PC-9 (cell line): ENCODE measurements around the gene ARMC12. TPM values are rescaled to one million over a fixed set of nuclear protein-coding genes. Genes with fewer than 3 reads are reported as not detected.

ENCODE experiments used
- BruUV-seq: library from RNA; stranded (reverse); fragments of 400-500 nt; replicated peaks from 2 replicates; lab custom pipeline; 2021; lab: Mats Ljungman, UMichigan
- CTCF ChIA-PET: fragments of 300-600 bp; sonication (Branson Sonifier 250); formaldehyde crosslinking; loops from one replicate; lab custom pipeline; 2022; ENCODE audit warnings: antibody characterized with exemption; lab: Charles Lee
- POLR2A ChIA-PET: fragments of 300-600 bp; sonication (Branson Sonifier 250); formaldehyde crosslinking; loops from one replicate; lab custom pipeline; 2022; ENCODE audit warnings: antibody characterized with exemption; ENCODE audit not compliant: unreplicated experiment; lab: Charles Lee
- DNase-seq, 2 experiments: peaks; one replicate each; pipeline versions ENCODE4 v3.0.0 to v3.0.0-alpha.2; 2015 to 2022; ENCODE audit warnings: mixed read lengths in 1 of 2
- H2AFZ ChIP-seq: fragments of 200-600 bp; sonication (generic); 2 replicates; pipeline ENCODE4 v1.8.1; 2017; ENCODE audit warnings: antibody characterized with exemption
- H3F3A ChIP-seq: fragments of 200-600 bp; sonication (generic); 2 replicates; pipeline ENCODE4 v1.8.1; 2017; ENCODE audit warnings: antibody characterized with exemption, mild to moderate bottlenecking, low read depth; ENCODE audit not compliant: insufficient read depth
- H3K27ac ChIP-seq: fragments of 200-600 bp; sonication (generic); 2 replicates; pipeline ENCODE4 v1.6.1; 2016; ENCODE audit warnings: mixed run types
- H3K27me3 ChIP-seq: fragments of 200-600 bp; sonication (generic); 2 replicates; pipeline ENCODE4 v1.6.1; 2016; ENCODE audit warnings: low read depth, mixed run types; ENCODE audit not compliant: insufficient read depth
- H3K36me3 ChIP-seq: fragments of 200-600 bp; sonication (generic); 2 replicates; pipeline ENCODE4 v1.6.1; 2016; ENCODE audit warnings: low read depth, mixed run types
- H3K4me1 ChIP-seq: fragments of 200-600 bp; sonication (generic); replicated peaks from 2 replicates; pipeline ENCODE4 v1.6.1; 2016; ENCODE audit warnings: mixed run types; ENCODE audit not compliant: insufficient read depth
- H3K4me2 ChIP-seq: fragments of 200-600 bp; sonication (generic); 2 replicates; pipeline ENCODE4 v1.6.1; 2017; ENCODE audit warnings: mixed run types
- H3K4me3 ChIP-seq: fragments of 200-600 bp; sonication (generic); 2 replicates; pipeline ENCODE4 v1.6.1; 2016; ENCODE audit warnings: mixed run types
- H3K79me2 ChIP-seq: fragments of 200-600 bp; sonication (generic); 2 replicates; pipeline ENCODE4 v1.6.1; 2017; ENCODE audit warnings: low read depth, mixed run types
- H3K9me2 ChIP-seq: fragments of 200-600 bp; sonication (generic); 2 replicates; pipeline ENCODE4 v1.8.1; 2017; ENCODE audit warnings: mild to moderate bottlenecking; ENCODE audit not compliant: insufficient read depth
- H3K9me3 ChIP-seq: fragments of 200-600 bp; sonication (generic); 2 replicates; pipeline ENCODE4 v1.8.1; 2016; ENCODE audit warnings: low read depth; ENCODE audit not compliant: insufficient read depth
- H4K20me1 ChIP-seq: fragments of 200-600 bp; sonication (generic); 2 replicates; pipeline ENCODE4 v1.8.1; 2017; ENCODE audit not compliant: insufficient read depth
- EZH2 ChIP-seq: fragments of 200-600 bp; sonication (generic); IDR thresholded peaks from 2 replicates; pipeline ENCODE4 v1.8.0; 2017; ENCODE audit warnings: antibody characterized with exemption, low read depth
- intact Hi-C: fragments of 100-400 bp; cut with micrococcal nuclease; formaldehyde crosslinking; loops from one replicate; pipeline ENCODE4 v1.10.0; 2022; ENCODE audit not compliant: unreplicated experiment
- total RNA-seq: library from RNA; stranded (reverse); gene quantifications from 2 replicates; pipeline ENCODE4 v1.2.3, GENCODE V29; 2021
- TF ChIP-seq, protein P1 (sequence below): fragments of 200-600 bp; sonication (generic); conservative IDR thresholded peaks from 2 replicates; pipeline ENCODE4 v1.6.1; 2017; ENCODE audit warnings: mixed run types, antibody characterized with exemption, mild to moderate bottlenecking, moderate library complexity

Gene ARMC12
- total RNA-seq, 1 experiment from 2014 or later = 0.57 TPM

DNA sequence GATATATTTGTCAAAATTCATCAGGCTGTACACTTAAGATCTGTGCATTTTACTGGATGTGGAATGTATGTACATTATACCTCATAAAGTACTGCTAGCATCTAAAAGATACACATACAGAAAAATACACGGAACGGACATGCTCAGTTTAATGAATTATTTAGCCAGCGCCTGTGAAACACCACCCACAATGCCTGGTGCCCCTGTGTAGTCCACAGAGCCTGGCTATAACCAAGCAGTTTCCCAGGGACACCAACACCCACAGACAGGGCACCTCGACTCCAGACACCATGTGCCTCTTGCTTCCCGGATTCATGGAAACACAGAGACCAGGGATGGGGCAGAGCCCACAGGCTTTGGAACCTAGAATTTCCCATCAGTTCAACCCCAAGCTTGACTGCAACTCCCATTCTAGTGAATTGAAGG is 17.4 kb upstream of the ARMC12 start:
- H3F3A ChIP-seq = no peaks in the 10 kb centered on the region
- no peaks in the 10 kb centered on the region for H3K9me3 ChIP-seq
- TF ChIP-seq EZH2 = no peak
- TF ChIP-seq, protein P1, sequence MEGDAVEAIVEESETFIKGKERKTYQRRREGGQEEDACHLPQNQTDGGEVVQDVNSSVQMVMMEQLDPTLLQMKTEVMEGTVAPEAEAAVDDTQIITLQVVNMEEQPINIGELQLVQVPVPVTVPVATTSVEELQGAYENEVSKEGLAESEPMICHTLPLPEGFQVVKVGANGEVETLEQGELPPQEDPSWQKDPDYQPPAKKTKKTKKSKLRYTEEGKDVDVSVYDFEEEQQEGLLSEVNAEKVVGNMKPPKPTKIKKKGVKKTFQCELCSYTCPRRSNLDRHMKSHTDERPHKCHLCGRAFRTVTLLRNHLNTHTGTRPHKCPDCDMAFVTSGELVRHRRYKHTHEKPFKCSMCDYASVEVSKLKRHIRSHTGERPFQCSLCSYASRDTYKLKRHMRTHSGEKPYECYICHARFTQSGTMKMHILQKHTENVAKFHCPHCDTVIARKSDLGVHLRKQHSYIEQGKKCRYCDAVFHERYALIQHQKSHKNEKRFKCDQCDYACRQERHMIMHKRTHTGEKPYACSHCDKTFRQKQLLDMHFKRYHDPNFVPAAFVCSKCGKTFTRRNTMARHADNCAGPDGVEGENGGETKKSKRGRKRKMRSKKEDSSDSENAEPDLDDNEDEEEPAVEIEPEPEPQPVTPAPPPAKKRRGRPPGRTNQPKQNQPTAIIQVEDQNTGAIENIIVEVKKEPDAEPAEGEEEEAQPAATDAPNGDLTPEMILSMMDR = no peak
- H3K9me2 ChIP-seq = no peaks in the 10 kb centered on the region
- BruUV-seq = no TSS peak
- H3K27ac ChIP-seq = no peak overlapping the region
- no peak overlapping the region for H3K4me3 ChIP-seq
- H3K79me2 ChIP-seq = no peaks in the 10 kb centered on the region
- H4K20me1 ChIP-seq = no peaks in the 10 kb centered on the region
- intact Hi-C loops = no loop called here
- no peak overlapping the region for H3K4me2 ChIP-seq
- no peak overlapping the region for H2AFZ ChIP-seq
- DNase-seq = no peak
- no peaks in the 10 kb centered on the region for H3K36me3 ChIP-seq
- no peaks in the 10 kb centered on the region for H3K4me1 ChIP-seq
- ChIA-PET POLR2A (no interaction called here), CTCF (no interaction called here)
- no peaks in the 10 kb centered on the region for H3K27me3 ChIP-seq

DNA sequence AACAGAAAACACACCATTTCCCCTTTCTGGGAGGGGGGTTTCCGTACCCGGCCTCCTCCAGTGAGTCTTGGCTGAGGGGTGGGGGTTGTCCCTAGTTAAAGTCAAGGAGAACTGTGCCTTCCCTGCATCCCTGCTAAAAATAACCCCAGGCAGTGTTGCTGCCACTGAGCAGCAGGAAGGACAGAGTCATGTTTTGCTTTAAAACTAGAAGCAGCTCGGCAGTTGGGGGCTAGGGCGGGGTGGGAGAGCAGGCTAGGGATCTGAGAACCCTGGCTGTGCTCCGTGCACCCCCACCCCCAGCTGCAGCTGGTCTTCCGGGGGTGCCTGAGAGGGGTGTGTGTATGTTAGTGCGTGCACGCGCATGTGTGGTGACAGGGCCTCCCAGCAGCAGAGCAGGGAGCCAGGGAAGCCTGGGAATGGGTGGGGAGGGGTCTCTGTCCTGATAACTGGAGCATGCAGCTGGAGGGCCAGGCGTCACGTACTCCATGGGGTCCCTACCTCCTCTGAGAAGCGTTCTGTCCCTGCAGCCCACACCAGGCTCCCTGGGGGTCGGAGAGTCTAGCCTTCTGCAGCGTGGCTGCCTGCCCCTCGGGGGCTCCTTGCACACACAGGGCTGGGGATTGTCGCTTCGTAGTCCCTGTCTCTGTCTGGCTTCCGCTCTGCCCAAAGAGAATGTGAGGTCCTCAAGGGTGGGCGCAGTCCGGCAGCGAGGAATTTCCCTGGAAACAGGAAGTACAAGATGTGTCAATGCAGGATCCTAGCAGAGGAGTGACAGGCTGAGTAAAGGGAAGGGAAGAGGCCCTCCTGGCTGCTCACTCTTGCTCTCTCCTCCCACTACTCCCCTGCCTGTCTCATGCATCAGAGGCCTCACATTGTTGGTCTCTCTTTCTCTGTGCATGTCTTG is 16.8 kb upstream of the ARMC12 start:
- H3K27ac ChIP-seq = no peak overlapping the region
- no peak overlapping the region for H3K4me2 ChIP-seq
- POLR2A ChIA-PET = no interaction called here

DNA sequence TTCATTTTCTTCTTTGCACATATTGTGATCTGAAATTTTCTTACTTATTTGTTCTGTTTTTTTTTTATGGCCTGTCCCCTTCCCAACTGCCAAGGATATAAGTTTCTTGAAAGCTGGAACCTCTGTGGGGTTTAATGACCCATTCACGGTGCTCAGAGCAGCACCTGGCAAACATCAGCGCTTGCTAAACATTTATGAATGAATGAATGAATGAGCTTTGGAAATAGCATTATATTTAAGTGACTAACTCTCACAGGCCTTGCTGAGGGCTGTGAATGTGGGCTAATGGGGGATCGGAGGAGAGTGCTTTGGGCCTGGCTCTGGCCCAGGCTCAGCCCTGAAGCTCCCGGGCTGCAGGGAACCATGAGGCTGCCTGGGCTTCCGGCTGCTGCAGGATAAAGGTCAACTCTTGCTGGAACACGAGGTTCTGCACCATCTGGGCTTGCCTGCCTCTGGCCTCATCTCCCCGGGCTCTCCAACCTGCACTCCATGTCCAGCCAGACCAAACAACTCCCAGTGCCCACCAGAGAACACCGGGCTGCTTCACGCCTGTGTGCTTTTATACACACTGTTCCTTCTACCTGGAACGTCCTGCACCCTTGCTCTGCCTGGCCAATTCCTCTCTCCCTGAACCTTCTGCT is 14.6 kb upstream of the ARMC12 start:
- H4K20me1 ChIP-seq = no peaks in the 10 kb centered on the region
- H3K9me3 ChIP-seq = no peaks in the 10 kb centered on the region
- H3K4me3 ChIP-seq = no peak overlapping the region
- H3K27ac ChIP-seq = no peak overlapping the region
- H3F3A ChIP-seq = no peaks in the 10 kb centered on the region
- H3K9me2 ChIP-seq = no peaks in the 10 kb centered on the region
- peaks cover 6% of the 10 kb centered on the region for H3K4me1 ChIP-seq
- ChIA-PET POLR2A (no interaction called here), CTCF (interaction anchor here (0.7 kb wide), 1 partner anchor 30 kb away, joined by 3 read pairs; no protein-coding TSS in a partner anchor)
- no peaks in the 10 kb centered on the region for H3K27me3 ChIP-seq
- no peak for DNase-seq
- H3K36me3 ChIP-seq = no peaks in the 10 kb centered on the region
- BruUV-seq = no TSS peak
- no peak overlapping the region for H2AFZ ChIP-seq
- H3K4me2 ChIP-seq = no peak overlapping the region
- H3K79me2 ChIP-seq = no peaks in the 10 kb centered on the region
- TF ChIP-seq, protein P1 = no peak
- no peak for TF ChIP-seq EZH2
- intact Hi-C loops = no loop called here

More for the DNA sequence above, 16.8 kb upstream of the ARMC12 start:
- no peaks in the 10 kb centered on the region for H3F3A ChIP-seq
- TF ChIP-seq EZH2 = no peak
- TF ChIP-seq, protein P1 = no peak
- no TSS peak for BruUV-seq
- H3K79me2 ChIP-seq = no peaks in the 10 kb centered on the region
- CTCF ChIA-PET = no interaction called here
- no peaks in the 10 kb centered on the region for H3K36me3 ChIP-seq
- H3K4me3 ChIP-seq = no peak overlapping the region
- no peaks in the 10 kb centered on the region for H3K9me2 ChIP-seq
- H3K27me3 ChIP-seq = no peaks in the 10 kb centered on the region
- no peak for DNase-seq
- no peaks in the 10 kb centered on the region for H3K9me3 ChIP-seq
- no peaks in the 10 kb centered on the region for H4K20me1 ChIP-seq
- H2AFZ ChIP-seq = no peak overlapping the region
- intact Hi-C loops = no loop called here
- no peaks in the 10 kb centered on the region for H3K4me1 ChIP-seq
